COLO829 (cell line): ENCODE measurements around the gene TMEM151B.

Source experiments
- DNase-seq: peaks from one replicate; pipeline ENCODE4 v3.0.0; 2012; ENCODE audit warnings: low spot score

TMEM151B gene

GRCh38 chr6:44250718-44251123, 19.5 kb upstream of the TMEM151B start:
- no peak for DNase-seq

DNA sequence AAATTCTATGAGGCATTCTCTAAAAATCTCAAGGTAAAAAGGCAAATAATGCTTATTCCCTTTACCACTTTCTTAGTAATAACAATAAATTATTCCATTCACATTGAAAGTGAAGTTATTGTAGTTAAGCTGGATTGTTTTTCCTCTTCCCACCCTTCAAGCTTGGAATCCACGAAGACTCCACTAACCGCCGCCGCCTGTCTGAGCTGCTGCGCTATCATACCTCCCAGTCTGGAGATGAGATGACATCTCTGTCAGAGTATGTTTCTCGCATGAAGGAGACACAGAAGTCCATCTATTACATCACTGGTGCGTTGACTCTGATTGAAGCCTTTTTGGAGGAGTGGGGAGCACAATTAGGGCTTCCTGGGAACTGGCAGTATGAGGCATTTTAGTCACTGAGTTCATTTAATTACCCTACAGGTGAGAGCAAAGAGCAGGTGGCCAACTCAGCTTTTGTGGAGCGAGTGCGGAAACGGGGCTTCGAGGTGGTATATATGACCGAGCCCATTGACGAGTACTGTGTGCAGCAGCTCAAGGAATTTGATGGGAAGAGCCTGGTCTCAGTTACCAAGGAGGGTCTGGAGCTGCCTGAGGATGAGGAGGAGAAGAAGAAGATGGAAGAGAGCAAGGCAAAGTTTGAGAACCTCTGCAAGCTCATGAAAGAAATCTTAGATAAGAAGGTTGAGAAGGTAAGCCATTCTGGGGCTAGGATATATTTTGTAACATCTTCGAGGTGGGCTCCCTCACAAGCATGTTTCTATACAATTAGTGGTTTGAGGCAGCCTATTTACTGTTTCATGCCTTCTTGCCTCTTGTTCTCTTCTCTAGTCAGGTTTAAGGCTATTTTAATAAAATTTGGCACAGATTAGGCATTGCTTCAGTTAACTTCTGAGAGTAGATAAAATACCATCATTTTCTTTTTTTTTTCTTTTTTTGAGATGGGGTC, 18.4 kb upstream of the TMEM151B start:
- DNase-seq = no peak

DNA sequence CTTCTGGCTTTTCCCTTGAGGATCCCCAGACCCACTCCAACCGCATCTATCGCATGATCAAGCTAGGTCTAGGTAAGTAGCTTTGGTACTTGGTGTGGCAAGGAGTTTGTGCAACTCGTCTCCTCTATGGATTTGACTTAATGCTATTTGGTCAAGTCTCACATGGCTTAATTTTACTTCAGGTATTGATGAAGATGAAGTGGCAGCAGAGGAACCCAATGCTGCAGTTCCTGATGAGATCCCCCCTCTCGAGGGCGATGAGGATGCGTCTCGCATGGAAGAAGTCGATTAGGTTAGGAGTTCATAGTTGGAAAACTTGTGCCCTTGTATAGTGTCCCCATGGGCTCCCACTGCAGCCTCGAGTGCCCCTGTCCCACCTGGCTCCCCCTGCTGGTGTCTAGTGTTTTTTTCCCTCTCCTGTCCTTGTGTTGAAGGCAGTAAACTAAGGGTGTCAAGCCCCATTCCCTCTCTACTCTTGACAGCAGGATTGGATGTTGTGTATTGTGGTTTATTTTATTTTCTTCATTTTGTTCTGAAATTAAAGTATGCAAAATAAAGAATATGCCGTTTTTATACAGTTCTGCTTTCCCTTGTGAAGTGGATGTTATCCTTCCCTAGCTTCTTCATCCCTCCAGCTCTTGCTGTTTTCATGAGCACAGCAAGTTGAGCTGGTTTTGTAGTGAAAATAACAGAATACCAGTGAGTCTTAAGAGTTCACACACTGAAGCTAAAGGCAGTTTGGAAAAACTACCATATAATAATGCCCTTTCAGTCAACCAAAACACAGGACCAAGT, 16.7 kb upstream of the TMEM151B start:
- DNase-seq = no peak

DNA sequence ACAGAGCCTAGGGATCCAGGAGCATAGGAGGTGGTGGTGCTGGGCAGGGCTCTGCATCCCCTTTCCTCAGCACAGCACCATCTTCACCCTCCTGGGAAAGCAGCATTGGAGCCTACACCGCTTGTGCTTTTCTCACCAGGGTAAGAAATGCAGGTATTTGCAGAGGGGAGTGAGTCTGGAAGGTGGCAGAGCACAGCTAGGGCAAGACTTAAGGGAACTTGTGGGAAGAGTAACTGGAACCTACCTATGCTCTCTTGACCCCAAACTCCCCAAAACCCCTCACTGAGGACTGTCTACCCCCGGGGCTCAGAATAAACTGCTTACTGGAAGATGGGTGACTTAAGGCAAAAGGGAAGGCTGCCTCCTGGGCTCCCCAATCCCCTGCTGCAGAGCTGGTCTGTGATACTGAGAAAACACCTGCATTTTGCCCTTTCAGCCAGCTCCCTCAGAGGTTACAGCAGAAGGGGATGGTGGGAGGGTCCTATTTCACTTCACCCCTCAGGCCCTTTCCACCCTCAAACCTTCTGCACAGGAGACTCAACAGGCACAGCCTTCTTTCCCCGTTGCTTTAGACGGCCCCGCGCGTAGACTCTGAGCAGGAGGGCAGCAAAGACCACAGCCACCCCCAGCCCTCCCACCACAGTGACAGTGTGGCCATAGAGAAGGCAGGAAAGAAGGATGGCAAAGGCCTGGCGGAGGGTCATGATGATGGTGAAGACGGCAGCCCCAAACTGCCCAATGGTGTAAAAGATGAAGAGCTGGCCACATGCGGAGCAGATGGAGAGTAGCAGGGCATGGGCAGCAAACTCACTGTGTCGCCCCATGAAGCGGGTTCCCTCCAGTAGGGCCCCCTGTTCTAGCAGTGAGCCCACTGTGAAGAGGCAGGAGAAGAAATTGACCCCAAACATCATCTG, 15.8 kb upstream of the TMEM151B start:
- no peak for DNase-seq

GRCh38 chr6:44255105-44255808, 15.0 kb upstream of the TMEM151B start:
- no peak for DNase-seq

DNA sequence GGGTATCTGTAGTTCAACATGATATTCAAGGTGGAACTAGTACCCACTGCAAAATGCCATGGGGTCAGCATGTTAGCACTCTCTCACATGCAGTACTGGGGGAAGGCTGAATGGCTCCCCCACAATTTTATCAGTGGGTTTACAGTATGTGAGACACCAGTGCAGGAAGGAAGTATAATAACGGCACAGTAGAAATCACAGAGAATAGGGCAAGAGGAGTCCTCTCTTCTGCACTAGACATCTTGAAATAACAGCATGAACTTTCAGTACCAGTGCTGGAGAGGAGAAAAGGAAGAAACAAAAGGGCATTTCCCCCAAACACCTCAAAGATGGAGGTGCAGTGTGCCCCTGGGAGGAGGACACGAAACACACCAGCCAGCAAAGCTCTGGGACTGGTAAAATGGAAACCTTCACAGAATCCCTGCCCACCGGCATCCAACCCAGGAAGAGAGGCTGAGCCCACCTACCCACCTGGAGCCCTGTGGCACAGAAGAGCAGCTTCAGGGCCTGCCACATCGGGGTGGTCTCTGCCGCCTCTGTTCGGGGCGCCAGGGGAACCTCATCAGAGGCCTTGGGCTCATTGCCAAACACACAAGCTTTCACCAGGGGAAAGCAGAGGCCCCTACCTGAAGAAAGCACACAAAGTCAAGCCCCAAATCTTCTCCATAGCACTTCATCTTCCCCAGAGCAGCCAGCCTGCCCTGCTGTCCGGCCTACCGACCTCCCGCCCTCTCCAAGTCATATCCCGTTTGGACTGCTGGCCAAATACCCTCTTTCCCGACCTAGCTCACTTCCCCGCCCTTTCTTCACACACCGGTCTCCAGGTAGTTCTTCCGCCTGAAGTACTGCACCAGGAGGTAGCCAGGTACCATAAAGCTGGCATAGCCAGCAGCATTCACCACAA, 14.1 kb upstream of the TMEM151B start:
- no peak for DNase-seq

GRCh38 chr6:44256775-44257024, 13.6 kb upstream of the TMEM151B start:
- no peak for DNase-seq

DNA sequence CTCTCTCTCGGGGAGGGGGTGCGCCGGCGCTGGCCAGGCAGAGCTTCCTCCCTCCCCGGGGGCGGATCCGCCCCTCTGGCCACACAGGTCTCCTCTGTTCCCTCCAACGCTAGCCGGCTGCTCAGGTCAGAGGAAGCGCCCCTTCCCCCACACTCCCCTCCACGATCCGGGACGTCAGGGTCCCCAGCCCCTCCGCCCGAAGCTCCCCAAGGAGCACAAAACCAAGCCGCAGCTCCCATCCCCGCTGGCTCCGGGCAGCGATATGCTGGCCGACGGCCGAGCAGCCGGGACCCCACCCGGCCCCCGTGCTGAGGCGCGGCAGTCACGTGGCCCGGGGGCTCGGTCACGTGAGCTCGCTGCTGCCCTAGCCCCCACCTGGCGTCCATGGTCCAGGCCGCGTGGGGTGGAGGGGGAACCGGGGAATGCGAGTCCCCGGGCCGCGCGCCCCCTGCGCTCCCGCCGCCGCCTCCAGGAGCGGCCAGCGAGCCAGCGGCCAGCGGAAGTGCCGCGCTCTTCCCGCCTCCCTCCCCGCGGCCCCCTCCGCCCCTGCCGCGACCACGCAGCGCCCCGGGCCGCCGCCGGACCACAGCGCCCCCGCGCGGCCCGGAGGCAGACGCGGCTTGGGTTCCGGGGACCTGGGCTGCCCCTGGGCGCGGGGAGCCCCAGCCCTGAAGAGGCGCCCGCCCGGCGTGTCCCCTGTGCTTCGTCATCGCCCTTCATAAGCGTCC, 13.1 kb upstream of the TMEM151B start, which contains the start of gene SLC35B2:
SLC35B2 (minus strand) TSS at position 504 of the 728 bp plus-strand sequence; CDS start at position 386, 118 bp downstream.
- DNase-seq = peak; percentile 95

DNA sequence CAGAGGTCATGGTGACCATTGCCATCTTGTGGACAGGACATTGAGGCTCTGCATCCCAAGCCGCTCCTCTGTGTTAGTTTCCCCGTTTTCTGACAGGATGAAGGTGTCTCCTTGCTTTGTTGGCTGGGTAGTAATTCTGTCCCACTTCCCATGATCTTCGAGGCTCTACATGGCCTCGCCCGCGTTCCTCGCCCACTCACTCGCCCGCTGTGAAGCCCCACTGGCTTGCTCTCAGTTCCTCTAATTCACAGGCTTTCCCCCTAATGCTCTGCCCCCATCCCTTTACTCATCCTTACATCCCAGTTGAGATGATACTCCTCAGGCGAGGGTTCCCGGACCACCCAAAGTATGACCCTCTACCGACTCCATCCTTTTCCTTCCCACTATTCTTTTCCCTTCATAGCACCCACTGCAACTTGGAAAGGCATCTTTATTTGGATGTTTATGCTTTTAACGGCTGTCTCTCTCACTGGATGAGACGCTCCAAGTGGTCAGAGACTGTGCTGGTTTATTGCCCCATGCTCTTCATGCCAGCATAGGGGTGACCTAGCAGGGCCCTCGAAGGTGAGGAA, 12.4 kb upstream of the TMEM151B start:
- no peak for DNase-seq

DNA sequence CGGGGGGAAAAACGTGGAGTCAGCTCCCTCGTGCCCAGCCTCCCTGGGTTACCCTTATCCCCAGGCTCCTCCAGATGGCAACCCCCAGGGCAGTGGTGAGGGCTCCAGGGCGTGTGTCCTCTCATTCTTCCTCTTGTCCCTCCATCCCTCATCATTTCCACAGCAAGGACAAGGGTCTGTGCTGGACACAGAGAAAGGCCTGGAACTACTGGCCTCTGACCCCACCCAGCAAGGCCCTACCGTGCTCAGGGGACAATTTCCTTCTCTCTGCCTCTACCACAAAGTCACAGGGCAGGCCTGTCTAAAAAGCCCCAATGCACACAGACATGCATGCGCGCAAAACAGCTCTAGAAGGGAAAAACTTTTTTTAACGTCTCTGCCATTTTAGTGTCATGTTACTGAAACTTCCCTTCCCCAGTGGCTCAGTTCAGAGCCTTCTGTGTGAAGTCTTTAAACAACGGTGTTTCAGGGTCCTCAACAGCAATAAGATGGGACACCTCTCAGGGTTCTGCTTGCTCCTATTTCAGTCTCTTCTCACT, 11.9 kb upstream of the TMEM151B start:
- DNase-seq = no peak

GRCh38 chr6:44258921-44259320, 11.3 kb upstream of the TMEM151B start:
- DNase-seq = no peak

DNA sequence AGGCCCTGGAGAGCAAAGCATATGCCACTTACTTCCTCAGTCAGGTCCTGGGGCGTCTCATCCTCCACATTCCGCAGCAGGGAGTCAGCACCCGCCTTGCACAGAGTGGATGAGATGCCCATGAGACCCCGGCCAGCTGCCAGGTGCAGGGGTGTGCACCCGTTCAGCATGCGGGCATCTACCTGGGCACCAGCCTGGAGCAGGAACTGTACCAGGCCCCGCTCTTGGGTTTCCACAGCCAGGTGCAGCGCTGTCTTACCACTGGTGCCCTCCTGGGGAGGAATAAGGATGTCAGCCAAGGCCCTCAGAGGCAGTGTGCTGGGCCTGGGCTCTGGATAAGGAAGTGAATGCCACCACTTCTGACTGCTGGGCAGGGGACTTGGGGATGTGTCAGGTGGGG, 10.2 kb upstream of the TMEM151B start:
- no peak for DNase-seq

DNA sequence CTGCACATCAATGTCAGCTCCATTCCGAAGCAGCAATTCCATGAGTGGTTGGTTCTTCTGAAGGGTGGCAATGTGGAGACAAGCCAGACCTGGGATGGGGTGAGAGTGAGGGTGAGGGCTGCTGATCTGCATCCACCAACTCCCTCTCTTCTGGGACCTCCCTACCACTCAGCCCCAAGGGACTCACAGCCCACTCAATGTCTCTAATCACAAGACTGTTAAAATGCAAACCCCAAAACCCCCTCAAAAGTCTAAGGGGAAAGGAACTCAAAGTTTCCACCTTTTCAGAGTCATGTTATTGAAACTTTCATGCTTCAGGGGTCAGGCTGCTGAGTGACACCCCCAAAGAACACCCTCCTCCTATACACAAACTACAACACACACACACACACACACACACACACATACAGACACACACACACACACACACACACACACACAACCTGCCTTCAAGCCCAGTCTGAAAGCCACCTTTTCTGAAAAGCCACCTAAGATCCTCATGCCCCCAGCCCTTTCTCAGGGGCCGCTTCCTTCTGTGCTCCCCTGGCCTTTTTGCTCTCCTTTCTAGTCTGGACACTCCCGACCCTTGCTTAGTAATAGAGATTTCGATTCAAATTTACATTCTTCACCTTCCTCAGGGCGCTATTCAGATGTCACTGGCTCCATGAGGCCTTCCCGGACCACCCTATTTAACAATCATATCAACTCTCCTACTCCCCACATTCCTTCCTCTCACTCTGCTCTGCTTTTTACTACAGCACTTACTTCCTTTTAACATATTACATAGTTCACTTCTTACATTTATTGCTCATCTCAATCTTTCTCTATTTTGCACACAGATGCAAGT, 9.6 kb upstream of the TMEM151B start:
- no peak for DNase-seq

DNA sequence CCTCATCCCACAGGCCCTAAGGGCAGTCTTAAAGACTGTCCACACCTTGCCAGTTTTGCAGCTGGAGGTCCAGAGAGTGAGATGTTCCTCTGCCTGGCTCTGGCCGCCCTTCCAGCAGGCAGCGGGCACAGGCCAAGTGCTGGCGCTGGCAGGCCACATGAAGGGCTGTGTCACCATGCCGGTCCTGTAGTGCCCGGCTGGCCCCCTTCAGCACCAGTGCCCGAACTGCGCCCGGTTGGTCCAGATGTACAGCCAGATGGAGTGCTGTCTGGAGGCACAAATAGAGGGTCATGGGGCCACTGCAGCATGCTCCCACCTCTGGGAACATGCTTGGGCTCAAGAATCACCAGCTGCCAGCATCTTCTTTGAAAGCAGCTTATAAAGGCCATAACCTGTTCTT, 8.7 kb upstream of the TMEM151B start:
- DNase-seq = no peak

- no peak for DNase-seq
Observed at GRCh38 chr6:44262467-44263353, 7.5 kb upstream of the TMEM151B start.

DNA sequence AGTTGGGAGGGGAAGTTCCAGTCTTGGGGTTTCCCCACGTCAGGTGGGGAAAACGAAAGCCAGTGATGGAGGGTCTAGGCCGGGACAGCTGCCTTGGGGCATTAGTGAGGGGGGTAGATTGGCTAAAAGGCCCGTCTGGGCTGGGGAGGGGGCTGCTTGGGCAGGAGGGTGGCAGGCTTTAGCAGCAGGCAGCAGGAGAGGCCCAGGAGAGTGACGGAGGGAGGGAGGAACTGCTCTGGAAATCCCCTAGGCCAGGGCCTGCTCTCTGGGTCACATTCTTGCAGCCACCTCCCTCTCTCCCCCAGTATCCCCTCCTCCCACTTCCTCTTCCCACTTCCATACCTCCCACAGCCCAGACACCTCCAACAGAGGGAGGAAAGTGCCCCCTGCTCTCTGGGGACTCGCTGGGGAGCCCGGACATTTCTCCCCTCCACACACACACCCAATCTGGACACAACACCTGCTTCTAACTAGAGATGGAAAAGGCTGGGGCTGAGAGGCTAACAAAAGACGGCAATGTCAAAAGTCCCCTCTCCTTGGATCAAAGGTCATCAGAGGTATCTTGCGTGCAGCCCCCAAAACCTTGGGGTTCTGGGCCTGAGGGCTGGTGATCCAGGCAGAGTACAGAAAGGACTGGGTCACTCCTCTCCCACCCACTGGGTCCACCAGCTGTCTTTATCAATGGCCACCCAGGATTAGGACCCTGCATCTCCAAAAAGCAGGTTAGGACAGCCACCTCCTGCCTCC, 6.7 kb upstream of the TMEM151B start:
- DNase-seq = no peak
